ENCODE data around the gene TRIM74. TPM values are rescaled to one million over a fixed set of nuclear protein-coding genes. Genes with fewer than 3 reads are reported as not detected.
"Not testable (repeated sequence)": the region's sequence is repeated elsewhere in the genome, so short reads cannot be mapped to it uniquely, and the experiment has no call there.

The TRIM74 gene
- total and polyA plus RNA-seq, 4 donors = 0.66 to 3.2 (median 1.0) TPM; not detected in 1

DNA sequence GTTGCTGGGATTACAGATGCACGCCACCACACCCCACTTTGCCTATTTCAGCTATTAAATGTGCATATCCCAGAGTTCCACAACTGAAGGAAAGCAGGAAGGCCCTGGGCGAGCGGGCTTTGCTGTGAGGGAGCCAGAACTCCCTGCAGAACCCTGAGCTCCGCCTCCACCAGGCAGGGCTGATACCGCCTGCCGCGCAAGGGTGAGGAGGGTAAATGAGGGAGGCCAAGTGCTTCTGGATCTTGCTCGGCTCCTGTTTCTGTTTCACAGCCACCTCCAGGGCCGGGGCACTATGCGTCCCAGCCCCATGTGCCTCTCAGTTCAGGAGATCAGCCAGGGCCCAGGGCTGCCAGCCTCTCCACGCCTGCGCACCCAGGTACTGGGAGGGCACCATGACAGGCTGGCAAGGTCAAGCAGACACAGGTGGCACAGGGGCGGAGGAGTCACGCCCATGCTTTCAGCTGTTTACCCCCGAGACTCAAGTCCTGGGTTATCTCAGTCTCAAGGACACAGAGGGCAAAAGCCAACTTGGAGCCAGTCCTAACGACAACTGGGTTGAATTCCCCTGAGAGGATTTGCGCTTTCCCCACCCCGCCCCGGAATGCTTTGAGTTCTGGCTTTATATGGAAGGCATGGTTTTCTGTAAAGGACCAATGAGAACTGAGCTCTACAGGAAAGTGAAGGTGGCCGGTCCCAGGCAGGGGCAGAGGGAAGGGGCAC lies 8.5 kb downstream of the TRIM74 start:
- not testable (repeated sequence) for H3K4me3 ChIP-seq (ENCODE audit: low read depth, low read length); H3K9me3 ChIP-seq (ENCODE audit: control insufficient read depth, insufficient read depth, low read length); H3K27ac ChIP-seq (ENCODE audit: low read depth, low read length); H3K36me3 ChIP-seq (ENCODE audit: control insufficient read depth, insufficient read depth, low read length); H3K4me1 ChIP-seq (ENCODE audit: control insufficient read depth, insufficient read depth, low read length); H3K27me3 ChIP-seq (ENCODE audit: control insufficient read depth, insufficient read depth, low read length); DNase-seq (ENCODE audit: low read depth in 4 of 6, low spot score in 6 of 6)
- no CpG with 5 or more reads among the region's 20 CpGs for WGBS (ENCODE audit: insufficient coverage)

DNA sequence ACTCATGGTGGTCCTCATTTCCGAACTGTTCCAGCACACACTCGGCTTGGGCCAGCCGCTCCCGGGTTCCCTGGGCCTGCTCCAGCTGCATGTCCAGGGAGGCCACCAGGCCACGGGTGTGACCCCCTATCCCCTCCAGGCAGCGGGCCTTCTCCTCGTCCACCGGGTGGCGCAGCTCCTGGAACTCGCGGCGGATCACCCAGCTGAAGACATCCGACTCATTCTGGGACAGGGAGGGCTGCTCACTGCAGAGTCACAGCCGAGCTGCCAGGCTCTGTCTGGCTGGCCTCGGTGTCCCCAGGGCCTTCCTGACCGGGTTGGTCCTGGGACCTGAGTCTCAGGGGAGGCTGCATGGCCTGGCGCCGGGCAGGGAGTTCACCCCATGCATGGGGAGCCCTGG lies 9.2 kb downstream of the TRIM74 start:
- H3K36me3 ChIP-seq (ENCODE audit: control insufficient read depth, insufficient read depth, low read length); H3K4me1 ChIP-seq (ENCODE audit: control insufficient read depth, insufficient read depth, low read length); H3K9me3 ChIP-seq (ENCODE audit: control insufficient read depth, insufficient read depth, low read length); H3K27me3 ChIP-seq (ENCODE audit: control insufficient read depth, insufficient read depth, low read length); H3K4me3 ChIP-seq (ENCODE audit: low read depth, low read length); DNase-seq (ENCODE audit: low read depth in 4 of 6, low spot score in 6 of 6); H3K27ac ChIP-seq (ENCODE audit: low read depth, low read length): not testable (repeated sequence)
- no CpG with 5 or more reads among the region's 18 CpGs for WGBS (ENCODE audit: insufficient coverage)

DNA sequence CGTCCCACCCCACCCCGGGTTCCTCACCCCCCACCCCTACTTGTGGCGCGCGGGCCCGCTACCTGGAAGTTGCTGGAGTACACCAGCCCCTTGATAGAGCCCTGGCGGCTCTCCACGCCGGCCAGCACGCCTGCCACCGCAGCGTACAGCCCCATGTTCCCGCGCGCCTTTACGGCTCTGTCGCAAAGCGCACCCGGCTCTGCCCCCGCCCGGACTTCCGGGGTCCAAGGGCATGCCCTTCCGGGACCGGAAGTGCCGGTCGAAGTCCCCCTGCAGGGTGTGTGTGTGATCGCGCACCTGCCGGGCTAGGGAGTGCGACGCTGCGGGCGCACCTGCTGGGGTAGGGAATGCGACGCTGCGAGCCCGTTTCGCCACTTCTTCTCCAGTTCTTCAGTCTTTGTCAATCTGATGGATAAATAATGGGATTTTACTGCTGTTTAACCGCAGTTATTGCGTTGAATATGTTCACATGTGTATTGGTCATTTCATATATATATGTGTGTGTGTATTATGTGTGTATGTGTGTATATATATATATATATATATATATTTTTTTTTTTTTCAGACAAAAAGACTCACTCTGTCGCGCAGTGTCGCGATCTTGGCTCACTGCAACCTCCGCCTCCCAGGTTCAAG lies 14.6 kb downstream of the TRIM74 start:
- H3K4me3 ChIP-seq (ENCODE audit: low read depth, low read length) = peak overlapping the region; percentile 24
- H3K27ac ChIP-seq (ENCODE audit: low read depth, low read length); H3K9me3 ChIP-seq (ENCODE audit: control insufficient read depth, insufficient read depth, low read length); DNase-seq (ENCODE audit: low read depth in 4 of 6, low spot score in 6 of 6); H3K27me3 ChIP-seq (ENCODE audit: control insufficient read depth, insufficient read depth, low read length); H3K36me3 ChIP-seq (ENCODE audit: control insufficient read depth, insufficient read depth, low read length); H3K4me1 ChIP-seq (ENCODE audit: control insufficient read depth, insufficient read depth, low read length): not testable (repeated sequence)
- no CpG with 5 or more reads among the region's 45 CpGs for WGBS (ENCODE audit: insufficient coverage)

DNA sequence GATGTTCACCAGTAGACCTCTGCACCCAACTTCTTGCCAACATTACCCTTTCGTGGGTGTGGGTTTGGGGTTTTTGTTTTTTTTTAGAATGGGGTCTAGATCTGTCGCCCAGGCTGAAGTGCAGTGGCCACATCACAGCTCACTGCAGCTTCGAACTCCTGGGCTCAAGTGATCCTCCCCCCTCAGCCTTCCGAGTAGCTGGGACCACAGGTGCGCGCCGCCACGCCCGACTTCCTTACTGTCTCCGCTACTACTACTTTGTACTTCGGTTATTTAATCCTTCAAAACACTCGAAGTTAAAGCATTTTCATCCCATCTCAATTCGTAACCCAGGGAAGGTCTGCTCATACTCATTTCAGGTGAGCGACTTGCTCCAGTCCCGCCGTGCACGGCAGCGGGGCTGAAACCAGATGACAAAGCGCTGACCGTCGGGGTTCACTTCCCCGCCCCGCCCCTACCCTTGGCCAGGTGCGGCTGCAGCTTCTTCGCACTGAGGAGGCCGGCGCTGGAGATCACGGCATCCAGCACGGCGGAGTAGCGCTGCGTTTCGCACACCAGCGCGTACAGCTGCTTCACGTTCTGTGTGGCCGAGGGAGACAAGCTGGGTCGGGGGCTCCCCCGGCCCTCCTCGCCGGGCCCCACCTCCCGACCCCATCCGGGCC lies 15.2 kb downstream of the TRIM74 start:
- not testable (repeated sequence) for H3K4me1 ChIP-seq (ENCODE audit: control insufficient read depth, insufficient read depth, low read length); H3K36me3 ChIP-seq (ENCODE audit: control insufficient read depth, insufficient read depth, low read length); H3K27ac ChIP-seq (ENCODE audit: low read depth, low read length); H3K4me3 ChIP-seq (ENCODE audit: low read depth, low read length); DNase-seq (ENCODE audit: low read depth in 4 of 6, low spot score in 6 of 6); H3K27me3 ChIP-seq (ENCODE audit: control insufficient read depth, insufficient read depth, low read length); H3K9me3 ChIP-seq (ENCODE audit: control insufficient read depth, insufficient read depth, low read length)
- no CpG with 5 or more reads among the region's 43 CpGs for WGBS (ENCODE audit: insufficient coverage)

DNA sequence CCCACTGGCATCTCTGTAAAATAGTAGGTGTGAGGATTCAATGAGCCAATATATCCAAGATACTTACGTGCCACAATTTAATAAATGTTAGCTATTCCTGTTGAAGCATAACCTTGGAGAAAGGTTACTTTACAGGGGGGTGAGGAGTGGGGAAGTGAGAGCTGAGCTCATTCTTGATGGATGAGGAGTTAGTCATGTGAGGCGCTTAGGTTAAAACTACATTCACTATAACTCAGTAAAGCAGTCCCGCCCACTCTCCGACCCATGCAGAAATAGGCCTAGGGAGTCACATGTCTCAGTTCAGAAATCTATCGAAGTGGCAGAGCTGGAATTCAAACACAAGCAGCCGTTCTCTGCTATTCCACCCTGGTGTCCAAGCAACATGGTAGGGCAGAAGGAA lies 18.8 kb downstream of the TRIM74 start:
- no CpG with 5 or more reads among the region's 6 CpGs for WGBS (ENCODE audit: insufficient coverage)

DNA sequence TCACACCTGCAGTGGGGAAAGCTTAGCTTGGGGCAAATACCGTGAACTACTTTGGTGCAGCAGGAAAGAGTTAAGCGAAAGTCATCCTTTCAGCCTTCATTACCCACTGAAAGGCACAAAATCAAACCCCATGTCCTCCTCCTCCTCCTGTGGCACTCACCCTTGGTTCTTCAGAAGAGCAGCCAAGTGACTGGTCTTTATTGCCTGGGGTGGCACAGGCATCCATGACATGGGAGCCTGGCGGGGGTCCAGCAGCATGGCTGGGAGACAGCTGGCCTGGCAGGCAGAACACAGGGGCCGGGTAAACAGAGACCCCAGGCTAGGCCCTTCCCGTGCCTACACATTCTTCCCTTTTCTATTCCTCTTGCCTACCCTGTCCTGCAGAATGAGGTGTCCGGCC lies 19.6 kb downstream of the TRIM74 start:
- peak in 2 of 6 donors; percentile 33 to 35 for DNase-seq (ENCODE audit: low read depth in 4 of 6, low spot score in 6 of 6)
- not testable (repeated sequence) for H3K4me1 ChIP-seq (ENCODE audit: control insufficient read depth, insufficient read depth, low read length); H3K27ac ChIP-seq (ENCODE audit: low read depth, low read length); H3K27me3 ChIP-seq (ENCODE audit: control insufficient read depth, insufficient read depth, low read length); H3K4me3 ChIP-seq (ENCODE audit: low read depth, low read length); H3K9me3 ChIP-seq (ENCODE audit: control insufficient read depth, insufficient read depth, low read length)
- H3K36me3 ChIP-seq (ENCODE audit: control insufficient read depth, insufficient read depth, low read length) = peaks cover 24% of the 10 kb centered on the region
- WGBS (ENCODE audit: insufficient coverage) = no CpG with 5 or more reads among the region's 6 CpGs

More for the DNA sequence above, 18.8 kb downstream of the TRIM74 start:
- not testable (repeated sequence) for H3K27ac ChIP-seq (ENCODE audit: low read depth, low read length); H3K4me3 ChIP-seq (ENCODE audit: low read depth, low read length); H3K27me3 ChIP-seq (ENCODE audit: control insufficient read depth, insufficient read depth, low read length); DNase-seq (ENCODE audit: low read depth in 4 of 6, low spot score in 6 of 6); H3K4me1 ChIP-seq (ENCODE audit: control insufficient read depth, insufficient read depth, low read length); H3K9me3 ChIP-seq (ENCODE audit: control insufficient read depth, insufficient read depth, low read length)
- H3K36me3 ChIP-seq (ENCODE audit: control insufficient read depth, insufficient read depth, low read length) = peaks cover 22% of the 10 kb centered on the region

DNA sequence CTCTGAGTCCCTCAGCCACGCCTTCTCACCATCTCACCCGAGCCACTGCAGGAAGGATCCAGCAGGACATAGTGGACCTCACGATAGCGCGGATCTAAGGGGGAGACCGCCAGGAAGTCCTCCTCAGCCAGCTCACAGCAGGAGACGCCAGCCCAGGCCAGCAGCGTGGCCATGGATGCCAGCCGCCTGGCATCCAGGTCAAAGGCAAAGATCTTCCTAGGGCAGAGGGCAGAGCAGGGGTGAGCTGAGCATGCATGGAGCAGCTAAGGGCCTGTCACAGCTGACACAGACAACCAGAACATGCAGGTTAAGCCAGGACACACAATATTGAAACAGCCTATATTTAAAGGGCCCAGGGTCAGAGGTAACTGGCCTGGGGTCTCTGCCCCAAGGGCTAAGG lies 20.0 kb downstream of the TRIM74 start:
- not testable (repeated sequence) for H3K4me3 ChIP-seq (ENCODE audit: low read depth, low read length); H3K9me3 ChIP-seq (ENCODE audit: control insufficient read depth, insufficient read depth, low read length); DNase-seq (ENCODE audit: low read depth in 4 of 6, low spot score in 6 of 6); H3K27me3 ChIP-seq (ENCODE audit: control insufficient read depth, insufficient read depth, low read length); H3K4me1 ChIP-seq (ENCODE audit: control insufficient read depth, insufficient read depth, low read length); H3K27ac ChIP-seq (ENCODE audit: low read depth, low read length)
- whole genome bisulfite sequencing (ENCODE audit: insufficient coverage) = no CpG with 5 or more reads among the region's 9 CpGs
- H3K36me3 ChIP-seq (ENCODE audit: control insufficient read depth, insufficient read depth, low read length) = peaks cover 24% of the 10 kb centered on the region

DNA sequence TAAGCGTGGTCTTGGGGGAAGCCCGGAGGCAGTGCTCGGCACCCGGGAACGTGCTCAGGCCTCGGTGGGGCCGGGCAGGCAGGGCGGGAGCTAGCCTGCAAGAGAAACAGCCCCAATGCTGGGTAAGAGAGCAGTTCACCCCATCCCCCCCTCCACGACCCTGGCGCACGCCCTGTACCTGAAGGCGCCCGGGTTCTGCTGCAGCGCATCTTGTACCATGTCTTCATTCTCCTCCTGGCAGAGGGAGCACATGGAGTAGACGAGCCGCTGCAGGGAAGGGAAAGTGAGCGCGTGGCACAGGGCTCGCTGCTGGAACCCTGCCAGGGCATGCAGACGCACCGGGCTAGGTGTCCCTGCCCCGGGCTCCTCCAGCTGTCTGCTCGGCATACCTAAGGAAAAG lies 20.6 kb downstream of the TRIM74 start:
- not testable (repeated sequence) for DNase-seq (ENCODE audit: low read depth in 4 of 6, low spot score in 6 of 6); H3K4me1 ChIP-seq (ENCODE audit: control insufficient read depth, insufficient read depth, low read length); H3K27ac ChIP-seq (ENCODE audit: low read depth, low read length); H3K27me3 ChIP-seq (ENCODE audit: control insufficient read depth, insufficient read depth, low read length); H3K9me3 ChIP-seq (ENCODE audit: control insufficient read depth, insufficient read depth, low read length); H3K4me3 ChIP-seq (ENCODE audit: low read depth, low read length)
- peaks cover 24% of the 10 kb centered on the region for H3K36me3 ChIP-seq (ENCODE audit: control insufficient read depth, insufficient read depth, low read length)
- WGBS (ENCODE audit: insufficient coverage) = 83% methylated on average over 4 of the region's 23 CpGs

DNA sequence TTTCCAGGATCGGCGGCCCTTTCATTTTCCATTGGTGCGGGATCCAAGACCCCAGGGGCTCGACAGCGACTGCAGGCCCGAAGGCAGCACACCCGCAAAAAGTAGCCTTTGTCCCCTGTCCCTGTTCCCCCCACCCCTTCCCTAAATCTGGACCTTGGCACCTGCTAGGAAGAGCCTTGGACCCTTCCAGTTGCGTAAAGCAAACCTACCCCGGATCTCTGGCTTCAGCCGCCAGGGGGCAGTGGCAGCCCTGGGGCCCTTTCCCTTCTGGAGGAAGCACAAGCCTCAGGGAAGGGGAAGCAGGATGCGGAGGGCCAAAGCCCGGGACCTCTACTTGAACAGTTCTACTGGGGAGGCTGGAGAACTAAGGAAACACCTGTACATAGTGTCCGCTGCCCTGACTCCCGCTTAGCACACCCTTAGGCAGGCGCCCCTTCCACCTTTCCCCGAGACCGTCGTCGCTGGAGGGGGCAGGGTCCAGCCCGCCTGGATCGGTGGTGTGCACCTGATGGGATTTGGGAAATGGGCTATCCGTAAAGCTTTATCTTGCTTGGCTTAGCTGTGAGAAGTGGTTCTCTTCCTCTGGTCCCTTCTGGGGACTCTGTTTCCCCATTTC lies 23.0 kb downstream of the TRIM74 start:
- 96% methylated on average over 3 of the region's 22 CpGs for WGBS (ENCODE audit: insufficient coverage)
- not testable (repeated sequence) for H3K27ac ChIP-seq (ENCODE audit: low read depth, low read length); H3K9me3 ChIP-seq (ENCODE audit: control insufficient read depth, insufficient read depth, low read length); H3K4me1 ChIP-seq (ENCODE audit: control insufficient read depth, insufficient read depth, low read length); H3K27me3 ChIP-seq (ENCODE audit: control insufficient read depth, insufficient read depth, low read length); DNase-seq (ENCODE audit: low read depth in 4 of 6, low spot score in 6 of 6); H3K4me3 ChIP-seq (ENCODE audit: low read depth, low read length)
- H3K36me3 ChIP-seq (ENCODE audit: control insufficient read depth, insufficient read depth, low read length) = peaks cover 32% of the 10 kb centered on the region
